OCI-M2 (cell line): Measurements from ENCODE around the gene ESPNL.
"Not testable (repeated sequence)": the region's sequence is repeated elsewhere in the genome, so short reads cannot be mapped to it uniquely, and the experiment has no call there.

Experiments
- DNase-seq: peaks from one replicate; lab custom pipeline; 2025; ENCODE audit not compliant: unreplicated experiment; lab: John Stamatoyannopoulos, UW

The ESPNL gene

DNA sequence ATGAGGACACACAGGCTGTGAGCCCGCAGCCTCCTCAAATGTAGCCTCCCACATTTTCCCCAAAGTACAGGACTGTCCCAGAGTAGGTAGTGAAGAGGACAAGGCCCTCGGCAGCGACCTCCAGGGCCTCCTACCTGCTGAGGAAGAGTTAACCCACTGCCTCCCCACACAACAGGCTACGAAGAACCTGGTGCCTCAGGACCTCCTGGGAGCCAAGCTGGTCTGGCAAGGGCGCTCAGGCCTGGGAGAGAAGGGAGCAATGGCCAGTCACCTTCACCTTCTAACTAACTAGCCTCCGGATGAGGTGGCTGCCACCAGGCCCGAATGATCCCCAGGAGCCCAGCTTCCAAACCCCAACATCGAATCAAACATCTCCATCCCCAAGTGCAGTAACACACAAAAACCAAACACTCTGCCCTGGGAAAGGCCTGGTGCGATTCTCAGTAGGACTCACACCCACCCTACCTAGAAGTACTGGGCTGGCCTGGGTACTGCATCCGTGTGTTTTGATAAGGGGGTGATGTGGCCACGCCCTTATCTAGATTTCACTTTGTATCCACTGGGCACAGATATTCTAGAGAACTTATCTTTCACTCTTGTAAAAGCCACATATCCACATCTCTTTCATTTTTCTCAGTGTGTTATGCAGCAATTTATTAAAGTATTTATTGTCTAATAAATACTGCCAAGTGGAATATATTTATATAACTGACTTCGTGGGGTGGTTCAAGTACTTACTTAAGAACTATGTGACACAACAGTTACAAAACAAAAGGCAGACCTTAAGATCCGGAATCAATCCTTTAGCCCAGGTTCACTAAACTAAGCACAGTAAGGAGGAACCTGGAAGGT, 68.3 kb downstream of the ESPNL start:
- no peak for DNase-seq

DNA sequence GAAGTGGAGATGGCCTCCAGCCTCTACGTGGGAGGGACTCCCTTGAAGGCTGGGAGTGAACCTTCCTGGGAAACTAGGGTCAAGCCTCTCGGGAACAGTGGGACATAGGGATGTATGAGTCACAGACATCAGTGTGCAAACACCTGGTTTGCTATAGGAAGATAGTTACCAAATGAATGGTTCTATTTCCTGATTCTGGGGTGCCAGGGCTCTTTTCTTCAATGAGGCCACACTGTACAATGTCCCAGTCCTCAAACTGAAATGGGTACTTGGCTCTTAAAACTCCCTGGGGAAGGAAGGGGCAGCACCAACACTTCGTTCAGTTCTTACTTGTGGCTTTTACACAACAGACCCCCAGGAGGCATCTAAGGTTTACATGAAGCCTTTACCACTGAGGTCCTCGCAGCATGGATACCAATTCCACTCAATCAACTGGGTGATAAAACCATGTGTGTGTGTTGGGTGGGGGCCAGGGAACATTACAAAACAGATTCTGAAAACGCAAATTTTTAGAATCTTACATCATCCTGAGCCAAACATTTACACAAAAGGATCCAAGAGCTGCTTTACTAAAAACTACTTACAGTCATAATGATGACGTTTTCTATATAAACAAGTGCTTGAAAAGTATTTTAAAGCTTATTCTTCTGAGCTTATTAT, 69.0 kb downstream of the ESPNL start:
- no peak for DNase-seq

DNA sequence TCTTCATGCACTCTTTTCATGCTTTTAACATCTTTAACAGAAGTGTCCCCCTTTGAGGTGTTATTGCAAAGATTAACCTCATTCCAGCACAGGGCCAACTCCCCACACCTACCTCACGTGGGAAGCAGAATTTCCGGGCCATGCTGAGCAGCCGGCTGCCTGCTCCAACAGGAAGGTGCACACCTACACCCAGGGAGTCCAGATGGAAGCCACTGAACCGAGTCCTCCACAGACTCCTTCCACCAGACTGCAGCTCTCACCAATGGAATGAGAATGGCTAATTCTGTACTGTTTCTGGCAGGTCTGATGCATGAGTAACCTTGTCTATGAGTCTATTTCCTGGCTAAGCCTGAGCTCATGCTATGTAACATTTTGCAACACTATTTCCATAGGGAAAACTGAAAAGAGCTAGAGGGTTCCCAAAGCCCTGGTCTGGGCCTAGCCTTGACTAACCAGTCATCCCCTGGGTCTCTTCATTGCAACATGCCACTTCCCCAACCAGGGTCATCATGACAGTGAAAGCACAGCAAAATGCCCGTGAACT, 69.6 kb downstream of the ESPNL start:
- DNase-seq: no peak

DNA sequence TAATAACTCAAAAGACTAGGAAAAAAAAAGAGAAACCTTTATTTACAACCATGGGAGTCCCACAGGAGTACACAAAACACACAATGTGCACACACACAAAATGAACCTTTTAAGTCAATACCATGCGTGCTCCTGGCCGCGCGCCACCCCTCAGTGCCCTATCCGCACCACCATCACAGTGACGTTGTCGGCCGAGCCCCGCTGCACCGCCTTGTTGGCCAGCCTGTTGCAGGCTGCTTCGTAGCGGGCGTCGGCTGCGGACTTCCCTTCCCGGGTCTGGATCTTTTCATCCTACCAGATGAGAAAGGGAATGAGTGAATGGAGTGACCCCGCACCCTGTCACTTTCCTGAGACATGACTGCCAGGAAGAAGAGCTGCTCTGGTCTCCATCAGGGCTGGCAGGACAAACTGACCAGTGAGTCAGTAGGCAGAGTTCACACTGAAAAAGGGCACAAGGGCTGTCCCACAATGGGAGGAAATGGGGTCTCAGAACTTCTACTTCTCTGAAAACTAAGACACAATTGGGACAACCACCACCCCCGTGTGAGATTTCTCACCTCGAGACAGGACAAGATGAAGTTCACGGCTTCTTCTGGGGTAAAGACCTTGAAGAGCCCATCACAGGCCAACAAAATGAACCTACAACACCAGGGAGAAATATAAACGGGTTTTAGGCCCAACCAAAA, 70.4 kb downstream of the ESPNL start:
- no peak for DNase-seq

DNA sequence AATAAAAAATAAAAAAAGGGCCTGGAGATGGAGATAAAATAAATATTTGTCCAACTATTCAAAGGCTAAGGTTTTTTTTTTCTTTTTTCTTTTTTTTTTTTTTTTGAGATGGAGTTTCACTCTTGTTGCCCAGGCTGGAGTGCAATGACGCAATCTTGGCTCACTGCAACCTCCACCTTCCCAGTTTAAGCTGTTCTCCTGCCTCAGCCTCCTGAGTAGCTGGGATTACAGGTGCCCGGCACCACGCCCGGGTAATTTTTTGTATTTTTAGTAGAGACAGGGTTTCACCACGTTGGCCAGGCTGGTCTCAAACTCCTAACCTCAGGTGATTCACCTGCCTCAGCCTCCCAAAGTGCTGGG, 70.9 kb downstream of the ESPNL start:
- not testable (repeated sequence) for DNase-seq

DNA sequence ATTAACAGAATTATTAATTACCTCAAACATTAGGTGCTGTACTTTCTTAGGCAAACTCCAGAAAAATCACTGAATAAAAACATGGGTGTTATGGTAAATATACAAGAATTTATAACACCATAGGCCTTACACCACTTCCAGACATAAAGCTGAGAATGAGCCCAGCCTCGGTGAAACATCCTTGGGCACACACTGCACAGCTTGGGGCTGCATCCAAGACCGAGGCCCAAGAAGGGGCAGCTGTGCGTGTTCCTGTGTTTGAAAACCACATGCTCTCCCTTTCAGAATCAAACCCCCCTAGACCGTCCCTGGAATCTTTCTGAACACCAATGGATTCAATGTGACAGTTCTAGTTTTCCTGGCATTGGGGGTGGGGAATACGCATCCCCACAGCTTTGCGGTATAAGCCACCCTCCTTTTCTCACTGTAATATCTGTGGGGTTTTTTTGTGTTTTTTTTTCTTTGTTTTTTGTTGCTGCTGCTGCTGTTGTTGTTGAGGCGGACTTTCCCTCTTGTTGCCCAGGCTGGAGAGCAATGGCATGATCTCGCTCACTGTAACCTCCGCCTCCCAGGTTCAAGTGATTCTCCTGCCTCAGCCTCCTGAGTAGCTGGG, 71.5 kb downstream of the ESPNL start:
- DNase-seq: no peak

DNA sequence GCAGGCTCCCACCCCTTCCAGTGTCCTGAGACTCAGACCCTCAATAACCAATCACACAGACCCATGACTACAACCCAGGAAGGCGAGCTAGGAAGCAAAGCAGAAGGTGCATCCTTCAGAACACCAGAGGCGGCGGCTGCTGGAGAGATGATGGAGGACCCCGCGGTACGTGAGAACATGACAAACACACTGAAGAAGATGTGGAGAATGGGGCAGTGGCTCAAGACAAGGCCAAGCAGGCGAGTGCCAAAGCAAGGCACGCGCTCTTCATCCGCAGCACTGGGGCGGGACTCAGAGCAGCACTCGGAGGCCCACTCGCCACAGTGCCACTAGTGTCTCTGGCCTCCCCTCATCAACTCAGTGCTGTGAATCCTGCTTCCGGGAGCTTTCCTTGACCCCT, 72.3 kb downstream of the ESPNL start:
- no peak for DNase-seq

DNA sequence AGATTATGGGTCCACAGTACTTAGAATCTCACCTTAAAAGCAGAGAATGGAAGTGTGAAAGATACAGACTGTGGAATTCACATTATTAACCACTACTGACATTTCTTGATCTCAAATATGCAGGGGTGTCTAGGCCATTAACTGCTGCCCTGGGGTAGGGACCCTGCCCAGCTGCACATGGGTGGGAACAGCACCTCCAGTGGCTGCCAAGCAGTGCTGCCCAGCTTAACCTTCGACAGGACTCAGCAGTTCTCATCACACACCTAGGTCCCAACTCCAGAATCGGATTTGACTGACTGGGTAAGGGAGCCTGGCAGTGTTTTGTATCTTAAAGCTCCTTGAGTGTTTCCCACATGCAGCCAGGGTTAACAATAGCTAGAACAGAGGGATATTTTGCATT, 73.6 kb downstream of the ESPNL start:
- no peak for DNase-seq

DNA sequence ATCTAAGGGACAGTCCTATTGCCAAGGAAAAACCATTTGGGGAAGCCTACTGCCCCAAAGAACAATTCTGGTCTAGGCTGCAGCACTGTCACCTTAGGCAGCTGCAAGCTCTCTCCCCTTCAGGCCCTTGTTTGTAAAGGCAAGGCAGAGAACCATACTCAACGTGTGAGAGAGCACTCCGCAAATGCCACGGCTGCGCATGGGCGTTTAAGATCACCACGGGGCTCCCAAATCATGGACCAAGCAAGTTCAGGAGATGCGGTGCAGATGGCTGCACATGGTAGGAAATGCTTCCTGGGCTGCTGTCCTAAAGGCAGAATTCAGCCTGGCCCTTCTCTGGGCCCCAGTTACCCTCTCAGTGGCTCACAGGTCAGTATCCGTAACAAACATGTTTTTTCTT, 74.2 kb downstream of the ESPNL start:
- no peak for DNase-seq

DNA sequence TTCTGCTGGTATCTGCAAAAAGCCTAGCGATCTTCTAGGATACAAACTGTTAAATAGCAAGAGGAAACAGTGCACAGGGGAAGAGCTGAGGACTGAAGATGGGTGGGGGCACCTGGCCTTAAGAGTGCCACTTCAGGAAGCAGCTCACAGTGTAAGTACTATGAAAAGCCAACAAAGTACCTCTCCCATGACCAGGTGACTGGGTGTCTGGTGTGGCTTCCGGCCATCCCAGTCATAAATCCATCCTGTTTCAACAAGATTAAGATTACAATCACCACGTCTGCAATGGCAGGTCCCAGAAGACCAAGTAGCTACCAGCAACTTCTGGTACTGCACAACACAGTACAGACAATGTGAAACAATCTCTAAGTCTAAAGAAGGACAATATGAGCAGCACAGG, 74.6 kb downstream of the ESPNL start:
- DNase-seq: no peak

DNA sequence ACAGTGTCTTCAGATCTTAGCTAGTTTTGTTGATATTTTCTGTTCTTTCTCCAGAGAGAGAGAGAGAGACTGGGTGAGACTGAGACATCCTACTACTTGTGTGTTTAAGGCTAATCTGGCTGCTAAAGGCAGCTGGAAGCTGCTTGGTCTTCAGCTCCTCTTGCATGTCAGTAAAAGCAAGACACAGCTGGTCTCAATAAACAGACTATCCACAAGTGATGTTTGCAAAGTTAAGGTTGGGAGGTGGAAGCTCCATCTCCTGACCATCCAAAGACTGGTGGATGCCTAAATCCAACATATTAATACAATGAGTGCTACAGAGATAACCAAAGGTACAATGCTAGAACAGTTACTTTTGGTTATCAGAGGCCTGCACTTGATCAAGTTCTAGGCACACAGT, 76.5 kb downstream of the ESPNL start:
- DNase-seq: no peak

DNA sequence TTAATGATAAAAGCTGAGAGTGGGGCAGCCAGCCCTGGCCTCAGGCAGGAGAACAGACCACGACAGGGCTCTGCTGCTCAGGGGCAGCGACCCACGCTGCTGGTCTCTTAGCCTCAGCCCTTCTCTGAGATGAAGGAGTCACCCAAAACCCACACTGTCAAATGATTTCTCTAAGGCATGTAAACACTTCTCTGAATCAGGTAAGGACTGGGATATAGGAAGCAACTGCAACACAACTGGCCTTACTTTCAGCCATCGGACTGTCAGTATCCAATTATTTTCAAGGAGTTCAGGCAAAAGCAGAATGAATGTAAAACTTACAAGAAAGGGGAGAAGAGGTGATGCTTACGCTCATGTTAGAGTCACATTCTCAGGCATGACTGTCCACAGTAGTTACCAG, 80.4 kb downstream of the ESPNL start:
- DNase-seq: no peak

DNA sequence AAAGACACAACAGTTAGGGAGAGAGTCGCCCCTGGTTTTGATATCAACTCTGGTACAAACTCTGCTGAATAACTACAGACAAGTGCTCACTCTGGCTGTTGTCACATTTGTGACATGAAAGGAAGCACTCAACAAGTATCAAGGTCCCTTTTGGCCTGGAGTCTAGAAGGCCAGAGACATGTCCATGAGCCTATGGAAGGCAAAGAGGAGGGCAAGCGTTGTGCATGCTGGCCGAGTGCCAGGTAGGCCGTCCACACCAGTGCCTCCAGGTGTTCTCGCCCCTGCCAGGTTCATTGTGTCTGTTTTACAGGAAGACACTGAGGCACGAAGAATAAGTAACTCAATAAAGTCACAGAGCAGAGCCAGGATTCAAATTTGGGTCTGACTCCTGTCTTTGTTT, 82.2 kb downstream of the ESPNL start:
- no peak for DNase-seq
